IPS-15b (cell line): ENCODE results near the gene BHLHA9.
"Not testable (repeated sequence)": the region's sequence is repeated elsewhere in the genome, so short reads cannot be mapped to it uniquely, and the experiment has no call there.

ENCODE experiments used
- H3K27me3 ChIP-seq: one replicate; pipeline ENCODE4 v1.6.1; 2013; ENCODE audit warnings: low read length; ENCODE audit not compliant: control insufficient read depth, insufficient read depth
- H3K36me3 ChIP-seq: one replicate; pipeline ENCODE4 v1.6.1; 2013; ENCODE audit warnings: low read length; ENCODE audit not compliant: control insufficient read depth, insufficient read depth
- H3K4me1 ChIP-seq: one replicate; pipeline ENCODE4 v1.6.1; 2013; ENCODE audit warnings: mild to moderate bottlenecking, low read length; ENCODE audit not compliant: control insufficient read depth, insufficient read depth
- H3K4me3 ChIP-seq: one replicate; pipeline ENCODE4 v1.5.1; 2013; ENCODE audit warnings: low read depth, low read length
- H3K9ac ChIP-seq: one replicate; pipeline ENCODE4 v1.6.1; 2013; ENCODE audit warnings: low read depth, mild to moderate bottlenecking, low read length
- H3K9me3 ChIP-seq: one replicate; pipeline ENCODE4 v1.6.1; 2013; ENCODE audit warnings: mild to moderate bottlenecking, low read length; ENCODE audit not compliant: control insufficient read depth, insufficient read depth

Gene BHLHA9

DNA sequence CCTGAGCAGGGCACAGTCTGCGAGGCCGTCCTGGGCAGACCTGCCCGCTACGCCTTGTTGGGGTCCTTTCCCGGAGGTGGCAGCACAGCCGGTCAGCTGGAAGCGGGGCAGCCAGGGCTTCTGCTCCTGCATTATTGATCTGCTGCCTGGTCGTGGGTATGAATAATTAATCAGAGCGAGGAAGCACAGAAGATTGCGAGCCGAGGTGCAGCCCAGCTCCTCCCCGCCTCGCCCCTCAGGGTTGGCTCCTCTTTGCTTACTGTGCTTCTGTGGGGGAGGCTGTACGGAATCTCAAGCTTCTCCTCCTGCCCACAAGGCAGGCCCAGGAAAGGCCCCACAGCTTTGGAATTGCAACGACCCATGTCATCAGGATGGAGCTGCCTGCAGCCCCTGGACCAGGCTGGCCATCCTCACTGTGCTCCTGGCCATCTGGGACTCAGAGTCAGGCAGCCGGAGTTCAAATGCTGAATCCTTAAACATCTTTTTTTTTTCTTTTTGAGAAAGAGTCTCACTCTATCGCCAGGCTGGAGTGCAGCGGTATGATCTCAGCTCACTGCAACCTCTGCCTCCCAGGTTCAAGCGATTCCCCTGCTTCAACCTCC lies 34.8 kb downstream of the BHLHA9 start:
- H3K27me3 ChIP-seq, result no peaks in the 10 kb centered on the region
- no peaks in the 10 kb centered on the region for H3K9me3 ChIP-seq
- no peak overlapping the region for H3K9ac ChIP-seq
- no peak overlapping the region for H3K4me3 ChIP-seq
- H3K36me3 ChIP-seq, result no peaks in the 10 kb centered on the region
- no peaks in the 10 kb centered on the region for H3K4me1 ChIP-seq

DNA sequence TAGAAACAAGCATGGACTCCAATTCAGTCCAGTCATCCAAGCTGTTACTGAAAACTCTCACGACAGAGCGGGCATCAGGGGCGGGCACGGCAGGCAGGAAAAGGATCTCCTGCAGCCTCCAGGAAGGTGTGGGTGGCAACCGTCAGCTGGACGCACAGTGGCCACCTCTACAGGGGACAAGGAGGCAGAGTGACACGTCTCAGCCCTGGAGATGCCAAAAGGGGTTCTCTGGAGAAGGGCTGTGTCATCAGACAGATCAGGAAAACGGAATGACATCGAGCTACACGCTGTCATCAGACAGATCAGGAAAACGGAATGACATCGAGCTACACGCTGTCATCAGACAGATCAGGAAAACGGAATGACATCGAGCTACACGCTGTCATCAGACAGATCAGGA lies 37.6 kb downstream of the BHLHA9 start:
- H3K9me3 ChIP-seq, H3K36me3 ChIP-seq, H3K4me1 ChIP-seq, H3K9ac ChIP-seq, H3K27me3 ChIP-seq, H3K4me3 ChIP-seq: not testable (repeated sequence)

DNA sequence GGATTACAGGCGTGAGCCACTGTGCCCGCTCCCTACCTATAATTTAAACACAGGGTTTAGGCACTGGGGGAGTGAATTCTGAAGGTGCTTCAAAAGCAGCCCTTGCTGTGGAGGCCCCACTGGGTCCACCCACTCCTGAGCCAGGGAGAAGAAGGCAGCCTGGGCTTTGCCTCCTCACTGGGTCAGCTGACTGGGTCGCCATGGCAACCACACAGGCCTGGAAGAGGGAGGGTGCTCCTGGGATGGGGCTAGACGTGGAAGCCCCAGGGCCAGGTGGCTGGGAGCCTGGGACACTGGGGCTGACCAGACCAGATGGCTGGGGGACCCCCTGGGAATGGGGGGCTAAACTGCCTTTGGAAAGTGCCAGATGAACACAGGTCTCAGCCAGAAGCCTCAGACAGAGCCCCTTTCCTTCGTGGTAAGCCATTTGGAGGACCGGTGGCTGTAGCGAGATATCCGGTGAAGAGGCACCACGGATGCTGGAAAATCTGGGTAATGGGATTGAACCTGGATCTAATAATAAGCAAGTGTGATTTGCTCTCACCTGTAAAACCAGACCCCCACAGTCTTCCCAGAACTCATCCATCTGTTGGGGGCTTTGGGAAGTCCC lies 42.1 kb downstream of the BHLHA9 start:
- no peak overlapping the region for H3K4me3 ChIP-seq
- H3K27me3 ChIP-seq, result no peaks in the 10 kb centered on the region
- H3K9me3 ChIP-seq, result no peaks in the 10 kb centered on the region
- no peaks in the 10 kb centered on the region for H3K4me1 ChIP-seq
- no peaks in the 10 kb centered on the region for H3K36me3 ChIP-seq
- H3K9ac ChIP-seq, result no peak overlapping the region

DNA sequence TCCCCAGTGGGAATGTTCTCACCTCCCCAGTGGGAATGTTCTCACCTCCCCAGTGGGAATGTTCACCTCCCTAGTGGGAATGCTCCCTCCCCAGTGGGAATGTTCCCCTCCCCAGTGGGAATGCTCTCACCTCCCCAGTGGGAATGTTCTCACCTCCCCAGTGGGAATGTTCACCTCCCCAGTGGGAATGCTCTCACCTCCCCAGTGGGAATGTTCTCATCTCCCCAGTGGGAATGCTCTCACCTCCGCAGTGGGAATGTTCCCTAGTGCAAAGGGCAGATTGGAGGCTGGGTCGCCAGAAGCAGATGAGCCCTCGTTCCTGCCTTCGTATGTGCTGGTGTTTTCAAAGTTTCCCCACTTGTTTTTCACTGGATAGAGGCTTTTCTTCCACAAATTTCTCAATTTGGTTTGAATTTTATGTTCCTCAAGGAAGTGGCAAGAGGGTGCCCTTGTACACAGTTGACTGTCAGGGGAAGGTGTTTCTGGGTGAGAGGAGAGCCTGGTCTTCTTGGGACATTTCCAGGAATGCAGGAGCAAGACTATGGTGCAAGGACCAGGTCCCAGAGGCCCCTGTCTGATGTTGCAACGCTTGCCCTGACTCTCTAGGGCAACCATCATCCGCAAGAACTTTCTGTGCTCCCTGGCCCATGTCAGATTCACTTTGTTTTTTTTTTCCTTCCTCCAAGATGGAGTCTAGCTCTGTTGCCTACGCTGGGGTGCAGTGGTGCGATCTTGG lies 43.2 kb downstream of the BHLHA9 start:
- H3K9me3 ChIP-seq, result no peaks in the 10 kb centered on the region

DNA sequence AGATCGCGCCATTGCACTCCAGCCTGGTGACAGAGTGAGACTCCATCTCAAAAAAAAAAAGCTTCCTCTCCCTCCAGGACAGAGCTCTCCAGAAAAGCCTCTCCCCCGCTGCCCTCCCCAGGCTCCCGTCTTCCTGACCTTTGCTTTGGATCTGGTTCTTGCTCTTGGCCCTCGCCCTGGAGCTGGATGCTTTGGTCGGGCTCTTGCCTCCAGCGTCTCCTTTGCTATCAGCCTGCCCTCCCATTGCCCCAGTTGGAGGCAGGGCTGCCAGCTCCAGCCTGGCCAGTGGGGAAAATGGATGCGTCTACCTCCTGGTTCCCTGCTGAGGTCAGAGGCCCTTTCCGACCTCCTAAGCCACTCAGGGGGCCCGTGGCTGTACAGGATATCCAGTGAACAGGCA lies 45.2 kb downstream of the BHLHA9 start:
- no peaks in the 10 kb centered on the region for H3K9me3 ChIP-seq
- H3K36me3 ChIP-seq, result no peaks in the 10 kb centered on the region
- no peak overlapping the region for H3K4me3 ChIP-seq
- H3K27me3 ChIP-seq, result no peaks in the 10 kb centered on the region
- no peak overlapping the region for H3K9ac ChIP-seq
- no peaks in the 10 kb centered on the region for H3K4me1 ChIP-seq

More for the DNA sequence above, 43.2 kb downstream of the BHLHA9 start:
- H3K9ac ChIP-seq, result no peak overlapping the region
- H3K4me1 ChIP-seq, result no peaks in the 10 kb centered on the region
- no peaks in the 10 kb centered on the region for H3K27me3 ChIP-seq
- H3K4me3 ChIP-seq, result no peak overlapping the region
- H3K36me3 ChIP-seq, result no peaks in the 10 kb centered on the region

DNA sequence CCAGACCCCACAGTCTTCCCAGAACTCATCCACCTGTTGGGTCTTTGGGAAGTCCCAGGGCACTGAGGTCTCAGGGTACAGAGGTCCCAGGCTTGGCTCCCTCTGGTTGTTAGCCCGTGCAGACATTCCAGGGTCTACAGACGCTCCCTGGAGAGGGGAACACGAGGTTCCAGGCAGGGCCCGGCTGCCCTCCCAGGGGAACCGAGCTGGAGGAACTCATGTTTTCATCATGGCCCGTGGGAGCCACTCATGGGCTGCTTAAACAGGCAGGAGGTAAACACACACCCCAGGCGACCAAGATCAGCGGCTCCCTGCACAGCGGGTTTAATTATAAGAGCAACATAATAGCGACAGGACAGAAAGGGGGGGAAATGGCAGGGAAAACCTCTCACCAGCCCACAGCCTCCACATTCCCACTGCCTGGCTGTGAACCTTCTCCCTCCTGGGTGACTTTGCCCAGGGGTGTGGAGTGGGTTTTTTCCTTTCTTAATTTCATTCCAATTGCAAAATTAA lies 45.7 kb downstream of the BHLHA9 start:
- no peaks in the 10 kb centered on the region for H3K27me3 ChIP-seq
- no peaks in the 10 kb centered on the region for H3K36me3 ChIP-seq
- no peaks in the 10 kb centered on the region for H3K4me1 ChIP-seq
- no peak overlapping the region for H3K4me3 ChIP-seq
- H3K9ac ChIP-seq, result no peak overlapping the region
- no peaks in the 10 kb centered on the region for H3K9me3 ChIP-seq
